Measurements from ENCODE around the gene GRM8.
"Not testable (repeated sequence)": the region's sequence is repeated elsewhere in the genome, so short reads cannot be mapped to it uniquely, and the experiment has no call there.

- TF ChIP-seq ZNF274 (IDR thresholded peaks at IDR 0.05; ENCODE audit: low read depth, low read length); SUZ12 (IDR thresholded peaks at IDR 0.05; ENCODE audit: extremely low read depth, insufficient read depth, insufficient read length); YY1 (IDR thresholded peaks at IDR 0.05; ENCODE audit: insufficient read depth, insufficient read length): not testable (repeated sequence)
Observed at GRCh38 chr7:126901041-126901765, 351.5 kb downstream of the GRM8 start.
